GM21515 (cell line): Measurements from ENCODE around the gene GLIS1.
"Not testable (repeated sequence)": the region's sequence is repeated elsewhere in the genome, so short reads cannot be mapped to it uniquely, and the experiment has no call there.

Source experiments
- ATAC-seq: cut with Tn5 transposase; IDR thresholded peaks from one replicate; pipeline ENCODE4 v1.9.1; 2021; ENCODE audit not compliant: unreplicated experiment

The GLIS1 gene

DNA sequence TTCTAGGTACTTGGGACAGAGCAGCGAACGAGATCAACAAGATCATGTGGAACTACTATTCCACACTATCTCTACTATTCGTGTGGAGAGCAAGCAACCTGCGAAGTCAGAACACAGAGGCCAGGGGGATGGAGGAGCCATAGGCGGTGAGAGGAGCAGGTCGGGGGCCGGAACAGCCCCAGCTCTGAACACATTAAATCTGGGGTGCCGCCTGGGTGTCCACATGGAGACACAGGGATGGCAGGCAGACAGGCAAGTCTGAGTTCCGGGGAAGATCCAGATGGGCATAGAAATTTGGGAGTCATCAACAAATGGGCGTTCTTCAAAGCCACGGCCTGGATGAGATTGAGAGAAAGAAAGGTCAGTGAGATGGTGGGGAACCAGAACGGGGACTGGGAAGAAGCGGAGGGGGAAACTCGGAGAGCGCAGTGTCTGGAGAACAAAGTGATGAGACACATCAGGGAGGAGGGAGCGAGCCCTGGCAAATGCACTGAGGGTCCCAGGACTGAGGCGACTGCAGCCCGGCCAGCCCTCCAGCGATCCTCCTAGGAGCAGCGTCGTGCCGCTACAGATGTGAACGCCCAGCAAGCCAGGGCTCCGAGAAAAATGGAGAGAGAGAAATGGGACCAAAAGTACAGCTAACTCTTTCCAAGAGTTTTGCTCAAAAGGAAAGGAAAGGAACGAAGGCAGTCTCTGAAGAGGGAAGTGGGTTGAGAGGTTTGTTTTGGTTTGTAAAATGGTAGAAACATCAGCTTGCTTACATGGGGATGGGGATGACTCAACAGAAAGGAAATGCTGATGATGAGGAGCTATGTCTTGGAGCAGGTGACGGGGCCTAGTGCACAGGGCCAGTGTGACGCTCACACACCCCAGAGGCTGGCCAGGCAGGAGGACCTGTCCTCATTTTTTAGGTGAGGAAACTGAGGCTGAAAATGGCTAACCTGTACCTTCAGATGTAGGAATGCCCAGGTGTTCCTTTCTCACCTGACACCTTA lies 84.5 kb downstream of the GLIS1 start:
- no peak for ATAC-seq

DNA sequence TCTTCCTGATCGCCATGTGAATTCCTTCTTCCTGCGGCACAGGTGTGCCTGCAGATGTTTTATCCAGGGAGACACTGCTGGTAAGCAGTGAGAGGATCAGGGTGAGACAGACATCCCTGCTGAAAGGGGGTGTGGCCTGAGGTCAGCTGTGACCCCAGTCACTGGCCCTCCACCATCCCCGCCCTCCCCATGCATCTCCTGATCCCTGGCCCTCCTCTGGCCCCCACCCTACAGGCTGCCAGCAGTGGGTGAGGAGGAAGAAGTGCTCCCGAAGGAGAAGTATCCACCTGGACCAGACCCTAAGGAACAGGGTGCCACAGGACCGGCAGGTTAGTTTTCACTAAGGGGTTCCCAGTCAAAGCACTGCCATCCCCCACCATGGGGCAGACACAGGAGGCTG lies 85.3 kb downstream of the GLIS1 start:
- no peak for ATAC-seq

DNA sequence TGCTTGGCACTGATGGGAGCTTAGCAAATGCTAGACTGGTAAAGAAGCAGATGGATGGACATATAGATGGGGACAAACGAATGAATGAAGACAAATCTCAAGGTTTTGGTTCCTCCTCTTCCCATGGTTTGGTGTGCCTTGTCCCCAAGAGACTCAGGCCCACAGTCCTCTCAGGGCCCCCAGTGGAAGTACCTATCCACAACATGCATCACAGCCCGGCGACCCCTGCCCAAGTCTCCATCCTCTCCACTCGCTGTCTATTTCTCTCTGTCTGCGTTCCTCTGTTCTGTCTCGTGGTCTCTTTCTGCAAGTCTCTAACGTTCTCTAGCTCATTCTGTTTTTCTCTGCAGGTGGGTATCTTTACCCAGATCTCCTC lies 85.8 kb downstream of the GLIS1 start:
- no peak for ATAC-seq

DNA sequence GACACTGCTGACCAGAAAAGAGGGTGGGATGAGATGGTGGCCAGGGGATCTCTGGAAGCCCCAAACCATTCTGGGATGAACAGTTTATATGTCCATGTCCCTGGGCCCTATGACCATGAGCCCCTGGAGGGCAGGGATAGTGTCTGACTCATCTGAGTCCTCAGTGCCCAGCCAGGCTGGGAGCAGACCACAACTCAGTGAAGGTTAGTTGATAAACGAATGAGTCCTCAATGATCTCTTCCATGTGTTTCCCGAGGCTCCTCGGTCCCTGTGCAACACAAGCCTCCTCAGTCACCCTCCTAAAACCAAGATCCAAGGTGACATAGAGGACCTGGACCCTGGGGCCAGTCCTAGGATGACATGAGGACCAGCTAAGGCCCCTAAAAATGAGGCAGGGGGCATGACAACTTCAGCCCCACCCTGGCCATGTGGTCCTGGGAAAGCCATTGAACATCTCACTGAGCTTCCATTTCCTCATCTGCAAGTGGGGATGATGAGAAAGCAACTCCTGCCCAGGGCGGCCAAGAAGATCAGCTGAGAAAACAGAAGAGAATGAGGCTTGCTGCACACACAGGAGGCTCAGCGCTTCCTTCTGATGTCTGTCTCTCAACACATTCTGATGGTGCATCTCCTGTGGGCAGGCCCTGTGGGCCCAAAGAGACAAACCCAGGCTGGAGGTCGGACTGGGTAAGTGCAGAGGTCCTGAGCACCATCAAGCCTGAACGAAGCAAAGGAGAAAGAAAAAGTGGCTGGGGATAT lies 86.3 kb downstream of the GLIS1 start:
- no peak for ATAC-seq

DNA sequence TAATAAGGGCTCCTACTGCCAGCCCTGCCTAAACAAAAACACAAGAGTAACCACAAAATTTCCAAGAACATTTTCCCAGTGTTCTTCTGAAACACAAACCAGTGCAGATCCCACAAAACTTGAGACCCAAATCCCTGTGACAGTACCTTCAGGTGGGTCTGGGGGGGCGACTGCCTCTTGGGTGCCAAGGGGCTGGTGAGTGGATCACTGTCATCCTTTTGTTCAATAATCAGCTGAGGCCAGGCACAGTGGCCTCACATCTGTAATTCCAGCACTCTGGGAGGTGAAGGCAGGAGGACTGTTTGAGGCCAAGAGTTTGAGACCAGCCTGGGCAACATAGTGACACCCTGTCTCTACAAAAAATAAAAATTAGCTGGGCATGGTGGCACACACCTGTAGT lies 87.6 kb downstream of the GLIS1 start:
- ATAC-seq: no peak

DNA sequence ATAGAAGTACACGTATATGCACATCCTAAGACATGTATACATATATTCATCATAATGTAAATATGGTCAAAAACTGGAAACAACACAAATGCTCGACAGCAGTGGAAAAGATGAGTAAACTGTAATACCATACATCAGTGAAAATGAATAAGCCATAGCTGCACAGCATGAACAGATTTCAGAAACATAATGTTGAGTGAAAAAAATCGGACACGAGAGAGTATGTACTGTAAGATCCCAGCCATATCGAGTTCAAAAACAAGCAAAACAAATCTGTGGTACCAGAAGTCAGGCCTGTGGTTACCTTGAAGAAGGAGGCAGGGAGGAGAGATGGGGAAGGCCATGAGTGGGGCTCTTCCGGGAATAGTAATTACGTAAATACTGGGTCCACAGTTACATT lies 90.4 kb downstream of the GLIS1 start:
- ATAC-seq: no peak

DNA sequence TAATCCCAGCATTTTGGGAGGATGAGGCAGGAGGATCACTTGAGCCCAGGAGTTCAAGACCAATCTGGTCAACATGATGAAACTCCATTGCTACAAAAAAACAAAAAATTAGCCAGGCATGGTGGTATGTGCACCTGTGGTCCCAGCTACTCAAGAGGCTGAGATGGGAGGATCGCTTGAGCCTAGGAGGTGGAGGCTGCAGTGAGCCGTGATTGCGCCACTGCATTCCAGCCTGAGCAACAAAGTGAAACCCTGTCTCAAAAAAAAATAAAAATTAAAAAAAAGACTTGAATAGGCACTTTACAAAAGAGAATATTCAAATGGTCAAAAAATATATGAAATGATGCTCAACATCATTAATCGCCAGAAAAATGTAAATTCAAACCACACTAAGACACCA lies 91.0 kb downstream of the GLIS1 start:
- ATAC-seq: not testable (repeated sequence)

DNA sequence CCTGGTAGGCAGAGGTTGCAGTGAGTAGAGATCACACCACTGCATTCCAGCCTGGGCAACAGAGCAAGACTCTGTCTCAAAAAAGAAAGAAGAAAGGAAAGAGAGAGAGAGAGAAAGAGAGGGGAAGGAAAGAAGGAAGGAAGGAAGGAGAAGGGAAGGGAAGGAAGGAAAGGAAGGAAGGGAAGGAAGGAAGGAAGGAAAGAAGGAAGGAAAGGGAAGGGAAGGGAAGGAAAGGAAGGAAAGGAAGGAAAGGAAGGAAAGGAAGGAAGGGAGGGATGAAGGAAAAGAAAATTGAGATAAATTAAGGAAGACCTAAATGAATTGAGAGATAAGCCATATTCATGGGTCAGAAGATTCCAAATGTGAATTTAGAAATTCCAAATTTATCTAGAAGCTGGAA lies 92.2 kb downstream of the GLIS1 start:
- no peak for ATAC-seq

DNA sequence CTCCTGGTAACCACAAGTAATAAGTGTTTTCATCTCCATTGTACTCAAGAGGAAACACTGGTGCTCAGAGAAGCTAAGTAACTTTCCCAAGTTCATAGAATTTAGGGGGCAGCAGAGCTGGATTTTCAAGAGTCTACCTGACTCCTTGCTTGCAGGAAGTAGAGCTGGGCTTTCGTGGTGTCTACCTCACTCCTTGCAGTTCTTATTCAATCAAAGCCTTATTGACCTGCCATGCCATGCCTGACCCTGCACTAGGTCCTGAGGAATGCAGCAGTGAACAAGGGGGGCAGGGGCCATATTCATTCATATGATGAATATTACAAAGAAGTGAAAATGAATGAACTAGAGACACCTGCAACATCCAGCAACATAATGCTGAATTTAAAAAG lies 93.3 kb downstream of the GLIS1 start:
- ATAC-seq: no peak

DNA sequence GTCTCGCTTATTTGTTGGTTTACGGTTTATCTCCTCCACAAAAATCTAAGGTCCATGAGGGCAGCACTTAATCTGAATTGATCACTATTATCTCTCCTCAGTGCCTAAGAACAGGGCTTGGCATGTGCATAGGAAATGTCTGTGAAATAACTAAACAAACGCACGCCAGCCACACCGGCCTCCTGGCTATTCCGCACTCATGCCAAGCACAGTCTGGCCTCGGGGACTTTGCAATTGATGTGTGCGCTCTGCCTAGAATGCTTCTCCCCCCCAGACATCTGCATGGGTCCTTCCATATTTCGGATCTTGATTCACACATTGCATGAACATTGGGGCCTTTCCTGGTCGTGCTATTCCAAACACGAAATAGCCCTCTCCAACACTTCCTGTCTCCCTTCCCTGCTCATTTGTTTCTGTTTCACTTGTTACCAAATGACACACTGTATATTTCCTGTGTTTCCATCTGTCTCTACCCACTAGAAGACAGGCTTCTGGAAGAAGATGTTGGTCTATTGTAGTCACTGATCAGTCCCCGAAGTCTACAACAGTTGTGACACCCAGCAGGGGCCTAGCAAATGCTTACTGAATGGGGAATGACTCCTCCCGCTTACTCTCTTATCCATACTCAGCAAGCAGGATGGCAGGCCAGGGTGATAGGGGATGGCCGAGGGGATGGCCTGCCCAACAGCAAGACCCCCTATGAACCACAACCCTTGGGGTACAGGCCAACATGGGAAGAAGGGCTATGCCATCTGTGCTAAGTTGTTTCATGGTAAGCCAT lies 93.9 kb downstream of the GLIS1 start:
- no peak for ATAC-seq

DNA sequence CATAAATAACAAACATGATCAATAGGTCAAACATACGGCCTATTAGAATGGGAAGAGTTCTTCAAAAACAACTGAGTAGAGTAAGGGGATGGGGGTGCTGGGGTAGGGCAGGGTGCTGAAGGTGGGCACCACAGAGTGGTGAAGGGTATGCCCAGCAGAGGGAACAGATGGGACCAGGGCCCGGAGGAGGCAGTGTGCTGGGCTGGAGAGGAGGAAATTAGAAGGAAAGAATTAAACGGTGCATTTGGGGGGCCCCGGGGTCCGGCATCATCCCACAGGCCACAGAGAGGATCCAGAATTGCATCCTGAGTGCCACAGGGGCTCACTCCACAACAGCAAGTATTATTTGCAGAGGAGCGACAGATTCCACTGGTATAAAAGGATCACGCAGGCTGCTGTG lies 94.5 kb downstream of the GLIS1 start:
- ATAC-seq: no peak

DNA sequence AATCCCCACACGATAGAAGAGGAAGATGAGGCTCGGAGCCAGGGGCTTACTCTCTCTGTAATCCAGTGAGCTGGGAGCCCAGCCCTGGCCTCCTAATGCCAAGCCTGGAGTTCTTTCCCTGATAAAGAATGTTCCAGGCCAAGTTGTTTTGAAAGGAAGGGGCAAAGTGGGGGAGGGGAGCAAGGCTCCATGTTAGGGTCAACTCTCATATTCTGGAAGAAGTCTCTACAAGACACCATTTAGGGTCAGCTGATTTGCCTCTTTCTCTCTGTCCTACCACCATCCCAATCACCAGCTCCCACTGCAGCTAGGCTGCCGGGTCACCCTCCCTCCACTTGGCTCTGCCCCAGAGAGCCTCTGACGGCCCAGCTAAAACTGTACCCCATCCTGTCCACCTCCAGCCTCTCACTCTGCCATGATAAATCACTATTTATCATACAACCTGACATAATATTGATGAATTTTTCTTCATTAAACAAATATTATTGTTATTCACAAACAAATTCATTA lies 95.0 kb downstream of the GLIS1 start:
- ATAC-seq: no peak

DNA sequence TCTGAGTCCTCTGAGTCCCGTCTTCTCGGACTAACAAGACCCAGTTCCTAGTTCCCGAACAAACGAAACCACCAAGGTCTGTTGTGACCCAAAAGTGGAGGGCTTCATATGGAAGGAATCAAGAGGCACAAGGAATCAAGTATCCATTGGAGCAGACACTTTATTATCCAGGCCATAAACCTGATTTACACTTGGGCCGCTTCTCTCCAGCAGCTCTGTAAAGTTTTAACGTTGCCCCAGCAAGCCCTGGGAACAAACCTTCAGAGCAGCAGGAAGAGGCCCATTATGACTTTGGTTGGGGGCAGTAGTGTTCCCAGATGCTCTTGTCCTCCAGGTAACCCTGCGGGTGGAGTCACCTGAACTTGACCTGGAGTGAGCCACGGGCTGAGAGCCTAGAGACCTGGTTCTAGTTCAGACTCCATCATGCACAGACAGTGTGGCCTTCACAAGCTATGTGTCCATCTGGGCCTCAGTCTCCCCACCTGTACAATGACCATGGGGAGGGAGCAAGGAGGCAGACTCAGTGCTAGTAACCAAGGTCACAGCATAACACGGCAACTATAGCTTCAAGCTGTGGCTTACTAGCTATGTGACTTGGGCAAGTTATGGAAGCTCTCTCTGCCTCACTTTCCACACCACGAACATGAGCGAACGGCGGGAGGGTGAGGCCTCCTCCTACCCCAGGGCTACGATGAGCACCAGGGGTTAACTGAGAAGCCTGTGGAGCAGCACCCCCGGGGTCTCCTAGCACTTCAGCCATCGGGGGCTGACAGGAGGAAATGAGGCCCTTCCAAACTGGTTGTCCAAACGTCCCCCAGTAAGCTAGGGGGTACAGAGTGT lies 95.7 kb downstream of the GLIS1 start:
- ATAC-seq: no peak

DNA sequence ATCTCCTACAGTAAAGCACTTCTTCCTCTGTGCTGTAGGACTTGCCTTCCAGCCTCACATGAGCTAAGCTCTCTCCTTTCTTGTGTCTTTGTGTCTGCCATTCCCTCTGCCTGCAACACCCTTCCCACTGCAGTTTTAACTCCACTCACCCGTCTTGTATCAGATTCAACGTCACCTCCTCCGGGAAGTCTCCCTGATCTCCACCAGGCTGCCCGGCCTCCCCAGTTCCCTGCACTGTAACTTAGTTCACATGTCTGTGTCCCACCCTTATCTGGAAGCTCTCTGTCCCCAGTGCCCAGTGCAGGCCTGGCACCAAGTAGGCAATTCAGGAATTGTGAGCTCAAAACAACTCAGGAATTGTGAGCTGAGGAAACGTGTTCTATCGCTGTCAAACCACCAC lies 96.4 kb downstream of the GLIS1 start:
- ATAC-seq: no peak

DNA sequence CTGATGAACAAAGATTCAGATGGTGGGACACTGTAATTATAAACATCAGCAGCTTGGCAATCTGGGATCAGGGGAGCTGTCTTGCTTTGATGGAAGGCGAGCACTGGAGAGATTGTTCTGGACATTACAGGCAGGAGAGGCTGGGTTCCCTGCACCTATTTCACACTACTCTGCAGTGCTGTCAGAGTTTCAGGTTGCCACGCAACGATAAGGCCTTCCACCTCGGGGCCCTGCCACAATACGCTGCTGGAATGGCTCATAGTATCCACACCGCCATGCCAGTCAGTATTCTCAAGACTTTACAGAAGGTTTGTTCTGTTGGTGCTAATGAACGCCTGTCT lies 96.8 kb downstream of the GLIS1 start:
- ATAC-seq: no peak

DNA sequence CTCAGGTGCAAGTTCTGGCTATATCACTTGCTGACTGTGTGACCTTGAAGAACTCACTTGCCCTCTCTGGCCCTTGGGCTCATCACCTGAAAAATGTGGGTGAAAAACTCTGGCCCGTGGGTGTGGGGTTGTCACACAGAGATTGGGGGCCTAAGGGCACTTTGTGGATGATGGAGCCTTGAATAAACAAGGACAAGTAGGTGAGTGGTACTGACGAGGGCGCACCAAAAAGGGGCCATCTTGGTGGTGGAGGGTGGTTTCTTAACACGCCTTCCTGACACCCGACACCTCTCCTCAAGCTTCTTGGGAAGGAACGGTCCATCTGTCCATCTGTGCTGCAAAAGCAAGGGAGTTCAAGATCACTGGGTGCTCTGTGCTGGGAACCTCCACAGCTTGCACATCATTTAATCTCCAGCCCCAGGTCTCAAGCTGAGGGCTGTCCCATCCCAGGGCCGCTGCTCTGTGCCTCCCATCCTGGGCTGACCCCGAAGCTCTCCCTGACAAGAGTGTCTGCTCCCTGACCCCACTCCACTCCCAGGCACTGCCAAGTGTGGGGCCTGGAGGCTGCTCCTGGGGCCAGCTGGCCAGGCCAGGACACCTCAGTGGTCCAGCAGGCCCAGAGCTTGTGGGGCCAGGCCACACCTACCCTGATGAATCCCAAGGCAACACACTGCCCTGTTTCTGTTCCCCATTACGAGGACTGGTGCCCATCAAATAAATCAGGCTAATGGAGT lies 97.3 kb downstream of the GLIS1 start:
- ATAC-seq: no peak

DNA sequence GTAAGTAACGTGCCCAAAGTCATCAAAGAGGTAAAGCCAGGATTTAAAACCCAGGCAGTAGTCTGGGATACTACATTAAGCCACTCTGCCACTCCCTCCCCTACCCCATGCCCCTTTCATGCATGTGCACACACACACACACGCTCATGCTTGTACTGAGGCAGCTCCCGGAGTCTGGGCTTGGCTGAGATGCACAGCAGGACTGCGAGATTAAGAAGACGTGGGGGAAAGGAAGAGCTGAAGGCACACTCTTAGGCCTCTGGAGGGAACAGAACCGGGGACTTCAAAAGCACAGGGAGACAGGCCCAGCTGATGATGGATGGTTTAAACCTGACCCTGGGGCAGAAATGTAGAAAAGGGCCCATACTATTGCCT lies 98.3 kb downstream of the GLIS1 start:
- ATAC-seq: no peak

DNA sequence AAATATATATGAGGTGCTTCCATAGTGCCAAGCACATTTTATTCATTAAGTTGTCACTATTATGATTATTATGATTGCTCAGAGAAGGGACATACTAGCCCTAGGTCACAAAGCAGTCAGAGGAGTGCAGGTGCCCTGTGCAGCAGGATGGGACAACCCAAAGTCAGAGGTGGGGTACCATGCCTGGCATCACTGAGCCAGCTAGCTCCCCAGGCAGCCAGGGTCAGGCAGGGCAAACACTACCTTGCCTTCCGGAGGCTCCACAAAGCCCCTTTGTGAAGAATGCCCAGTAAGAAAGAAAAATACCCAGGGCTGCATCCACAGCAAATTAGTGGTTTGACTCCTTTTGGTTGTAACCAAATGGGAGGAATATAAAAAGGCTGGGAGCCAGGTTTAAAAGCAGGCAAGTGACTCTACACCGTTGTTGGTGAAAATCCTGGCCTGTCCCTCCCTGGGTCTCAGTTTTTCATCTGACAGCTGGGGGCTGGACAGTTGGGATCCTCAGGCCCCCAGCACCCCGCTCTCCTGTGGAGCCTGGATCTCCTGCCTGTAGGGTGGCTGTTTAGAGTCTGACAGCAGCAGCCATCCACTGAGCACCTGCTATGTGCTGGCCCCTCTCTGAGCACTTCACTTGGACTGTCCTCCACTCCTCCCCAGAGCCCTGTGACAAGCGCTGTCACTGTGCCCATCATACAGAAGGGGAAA lies 98.8 kb downstream of the GLIS1 start:
- ATAC-seq: no peak

DNA sequence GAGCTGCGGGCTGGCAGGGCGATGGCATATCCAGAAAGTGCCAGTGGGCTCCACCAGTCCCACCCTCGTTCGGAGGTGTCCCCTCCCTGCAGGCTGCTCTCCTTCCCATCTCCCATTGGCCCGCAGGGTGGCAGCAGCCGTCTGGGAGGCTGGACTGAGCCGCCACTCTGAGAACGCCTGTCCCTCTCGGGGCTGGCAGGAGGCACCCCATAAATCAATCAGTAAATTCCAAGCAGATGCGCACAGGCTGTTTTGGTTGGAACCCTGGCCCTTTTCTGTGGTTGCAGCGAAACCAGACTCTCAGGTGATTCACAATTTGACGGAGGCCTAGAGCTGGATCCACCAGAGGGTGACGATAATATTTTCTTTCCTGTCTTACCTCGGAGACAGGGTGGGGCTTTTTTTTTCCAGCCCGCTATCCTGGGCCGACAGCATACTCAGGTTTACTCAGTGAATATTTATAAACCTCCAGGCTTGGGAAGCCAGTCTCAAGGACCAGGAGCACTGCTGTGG lies 99.7 kb downstream of the GLIS1 start:
- ATAC-seq: no peak
